Stimulated activated CD8-positive, alpha-beta memory T cell treated with anti-CD3 and anti-CD28 coated beads, Interleukin-7, amount 100 ng/mL, for 24 hours (primary cell): Measurements from ENCODE around the gene CRABP2.

Experiments used
- DNase-seq: peaks from one replicate; pipeline ENCODE4 v3.0.0-alpha.2; 2020; ENCODE audit warnings: low read depth

Gene CRABP2

GRCh38 chr1:156705321-156705917 is at the start of gene CRABP2:
TSS of gene CRABP2 (minus strand) at chr1:156705583. CDS start at chr1:156705446, 137 bp downstream.
- DNase-seq: no peak

DNA sequence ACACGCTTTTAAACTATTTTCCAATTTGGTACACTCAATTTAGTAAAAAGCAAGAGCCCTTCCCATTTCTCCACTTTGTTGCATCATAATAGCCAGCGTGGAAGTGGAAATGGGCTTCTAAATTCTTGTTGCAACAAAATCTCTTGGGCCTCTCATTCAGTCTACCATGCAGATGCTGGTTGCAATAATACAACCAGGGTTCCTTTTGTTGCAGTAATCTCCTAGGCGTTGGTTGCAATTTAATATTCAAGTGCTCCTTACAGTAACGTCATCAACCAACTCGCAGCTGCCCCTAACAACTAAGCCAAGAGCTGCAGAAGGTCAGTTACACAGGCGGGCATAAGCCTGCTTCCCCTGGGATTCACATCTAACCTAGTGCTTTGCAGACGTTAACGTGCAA is 48.8 kb upstream of the CRABP2 start:
- no peak for DNase-seq

DNA sequence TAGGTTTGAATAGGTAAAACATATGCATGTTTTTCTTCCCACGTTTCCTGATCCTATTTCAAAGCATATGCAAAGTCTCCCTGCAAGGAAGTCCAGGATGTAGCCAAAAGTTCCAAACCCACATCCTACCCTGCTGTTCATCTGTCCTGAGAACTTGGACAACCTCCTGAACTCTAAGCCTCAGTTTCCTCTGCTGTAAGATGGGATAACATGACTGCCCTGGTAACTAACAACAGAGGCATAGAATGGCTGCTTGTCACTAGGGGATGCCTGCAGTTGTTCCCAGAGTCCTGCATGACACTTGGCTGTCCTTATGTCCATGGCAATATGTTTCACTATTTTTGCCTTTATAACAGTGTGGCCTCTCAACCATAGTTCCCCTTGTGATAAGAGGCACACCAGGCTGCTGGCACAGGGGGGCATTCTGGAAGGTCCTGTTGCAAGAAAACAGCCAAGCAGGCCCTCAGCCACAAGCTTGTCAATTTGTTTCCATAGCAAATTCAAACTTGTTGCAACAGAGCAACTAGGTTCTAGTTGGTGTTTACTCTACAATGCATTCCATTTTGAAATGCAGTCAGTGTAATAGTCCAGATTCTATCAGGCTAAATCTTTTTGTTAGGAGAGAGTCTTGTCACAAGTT is 47.6 kb upstream of the CRABP2 start:
- no peak for DNase-seq

DNA sequence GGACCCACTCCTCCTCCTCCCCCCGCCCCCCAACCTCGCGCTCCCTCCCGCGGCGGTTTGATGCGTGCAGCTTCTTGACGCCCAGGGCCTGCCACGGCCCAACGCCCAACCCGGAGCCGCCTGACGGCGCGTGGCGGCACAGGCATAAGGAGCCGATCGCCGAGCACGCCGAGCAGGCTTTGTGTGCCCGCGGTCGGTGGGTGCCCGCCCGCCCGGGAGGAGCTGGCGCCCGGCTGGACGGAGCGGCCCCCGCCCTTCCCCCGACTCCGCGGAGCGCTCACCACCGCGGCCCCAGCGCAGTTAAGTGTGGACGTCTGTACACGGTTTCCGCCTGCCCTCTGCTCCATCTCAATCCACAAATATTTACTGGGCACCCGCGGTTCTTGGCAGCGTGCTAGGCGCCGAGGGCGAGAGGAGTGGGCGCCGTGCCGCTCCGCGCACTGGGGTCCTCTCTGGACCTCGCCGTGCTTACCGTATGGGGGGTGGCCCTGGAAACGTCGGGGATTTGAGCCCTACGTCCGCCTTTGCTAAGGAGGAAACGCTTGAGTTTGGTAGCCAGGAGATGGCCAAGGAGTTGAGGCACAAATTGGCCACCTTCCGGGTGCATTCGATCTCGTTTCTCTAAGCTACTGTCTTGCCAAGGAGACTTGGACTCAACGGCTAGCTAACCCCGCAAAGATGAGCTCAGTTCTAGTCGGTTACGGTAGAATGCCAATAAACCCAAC is 46.5 kb upstream of the CRABP2 start:
- DNase-seq: peak; percentile 96

- DNase-seq: no peak
These were observed 46.0 kb upstream of the CRABP2 start, which contains the start of gene HDGF for GRCh38 chr1:156751451-156751756. TSS of gene HDGF (minus strand) at chr1:156751675. CDS start at chr1:156751429, 246 bp downstream.

DNA sequence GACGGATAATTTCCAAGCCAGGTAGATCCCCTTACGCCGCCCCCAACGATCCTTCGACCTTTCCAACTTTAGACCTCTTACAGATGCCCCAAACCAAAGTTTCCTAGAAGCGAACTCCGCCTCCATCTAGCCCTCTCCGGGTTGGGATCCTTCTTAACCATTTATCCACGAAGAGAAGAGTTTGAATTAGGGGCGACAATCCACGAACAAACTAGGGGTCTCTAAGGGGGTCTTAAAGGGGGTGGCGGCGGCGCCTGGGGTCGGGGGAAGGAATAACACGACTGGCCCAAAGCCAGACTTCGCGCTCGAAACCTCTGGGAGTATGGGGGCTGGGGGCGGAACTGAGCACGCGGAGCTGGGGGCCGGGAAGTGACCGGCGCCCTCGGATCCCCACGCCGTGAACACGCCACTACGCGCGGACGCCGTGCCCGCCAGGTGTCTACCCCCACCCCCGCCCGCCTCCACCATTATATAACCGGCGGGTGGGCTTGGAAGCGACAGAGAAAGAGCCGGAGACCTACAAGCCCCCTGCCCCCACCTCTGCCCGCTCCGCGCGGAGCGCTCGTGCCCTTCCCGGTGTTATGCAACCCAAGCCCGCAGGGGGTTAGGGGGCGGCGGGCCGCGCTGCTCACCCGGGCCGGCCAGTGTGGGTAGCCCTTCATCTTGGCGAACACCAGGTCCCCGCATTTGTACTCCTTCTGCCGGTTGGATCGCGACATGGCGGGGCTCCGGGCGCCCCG is 45.5 kb upstream of the CRABP2 start:
- no peak for DNase-seq

DNA sequence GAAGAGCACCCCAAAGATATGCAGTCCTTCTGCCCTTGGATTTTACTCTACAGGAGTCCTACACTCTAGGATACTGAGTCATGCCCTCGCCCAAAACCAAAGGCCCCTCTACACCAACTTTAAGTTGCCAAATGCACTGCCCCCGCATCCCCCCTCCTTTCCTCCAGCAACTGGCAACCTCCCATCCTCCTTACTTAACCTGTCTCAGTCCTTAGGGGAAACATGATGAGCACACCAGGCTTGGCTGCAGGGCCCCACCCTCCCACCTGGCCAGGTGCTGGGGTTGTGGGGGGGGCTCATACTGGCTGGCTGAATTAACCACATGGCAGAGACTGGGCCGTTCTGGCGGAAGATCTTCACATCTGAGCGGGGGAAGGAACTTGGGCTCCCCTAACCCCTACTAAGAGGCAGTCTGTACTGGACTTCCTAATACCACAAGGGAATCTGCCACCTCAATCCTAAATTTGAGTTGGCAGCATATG is 44.8 kb upstream of the CRABP2 start:
- no peak for DNase-seq

DNA sequence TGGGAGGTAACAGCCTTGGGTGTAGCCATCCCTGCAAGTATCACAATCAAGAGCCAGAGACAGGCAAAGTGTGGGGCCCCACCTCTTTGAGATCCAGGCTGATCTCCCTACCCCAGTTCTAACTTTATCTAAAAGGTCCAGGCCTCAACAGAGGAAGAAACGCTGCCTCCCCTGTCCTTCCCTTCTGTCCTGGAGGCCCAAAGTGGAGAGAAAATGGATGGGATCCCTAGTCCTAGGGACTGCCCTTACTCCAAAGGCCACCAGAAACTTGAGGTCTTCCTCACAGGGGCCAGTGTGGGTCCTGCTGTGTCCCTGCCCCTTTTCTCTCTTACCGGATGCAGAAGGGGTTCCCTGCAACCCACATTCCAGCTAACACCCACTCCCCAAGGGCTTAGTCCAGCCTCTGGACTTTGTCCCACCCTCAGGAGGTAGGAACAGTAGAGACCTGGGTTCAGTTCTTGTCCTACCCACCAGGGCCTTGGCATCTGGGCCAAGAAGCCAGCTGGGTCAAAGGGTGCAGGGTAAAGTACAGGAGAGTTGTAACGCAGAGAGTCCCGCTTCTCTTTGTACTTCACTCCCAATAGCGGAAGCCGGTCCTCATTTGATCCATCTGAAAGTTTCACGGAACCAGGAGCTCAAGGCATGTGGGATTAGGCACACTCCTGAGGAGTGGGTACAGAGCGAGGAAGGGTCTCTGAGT is 44.2 kb upstream of the CRABP2 start:
- DNase-seq: no peak

DNA sequence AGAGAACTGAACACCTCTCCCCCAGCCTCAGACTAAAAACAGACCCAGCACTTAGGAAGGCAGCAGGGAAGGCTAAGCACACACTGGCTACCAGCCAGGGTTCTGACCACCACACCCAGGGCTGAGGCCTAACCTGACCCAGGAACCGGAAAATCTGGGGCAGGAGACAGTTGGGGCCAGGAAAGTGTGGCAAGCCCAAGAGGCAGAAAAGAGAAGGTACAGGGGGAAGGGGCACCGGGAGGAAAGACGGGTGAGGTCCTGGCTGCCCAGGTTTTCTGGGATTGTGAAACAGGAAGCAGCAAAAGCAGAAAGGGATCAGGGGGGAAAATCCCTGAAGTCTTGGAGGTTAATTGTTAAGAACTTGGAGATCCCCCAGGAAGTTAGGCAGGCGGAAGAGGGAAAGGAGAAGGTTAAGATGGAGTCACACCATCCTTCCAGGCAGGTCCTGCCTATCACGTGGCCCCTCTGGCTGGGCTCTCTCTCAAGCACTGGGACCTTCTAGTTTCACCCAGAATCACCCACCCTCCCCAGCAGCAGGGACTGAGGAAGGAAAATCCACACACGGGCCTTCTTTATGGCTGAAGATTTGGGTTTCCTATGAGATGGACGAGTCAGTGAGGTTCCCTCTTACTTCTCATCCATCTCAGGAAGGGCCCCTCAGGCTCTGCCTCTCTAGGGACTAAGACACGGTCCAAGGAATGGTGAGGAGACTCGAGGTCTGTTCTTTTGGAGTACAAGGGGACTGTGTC is 43.5 kb upstream of the CRABP2 start:
- DNase-seq: no peak

- DNase-seq: no peak
These were observed 42.6 kb upstream of the CRABP2 start for GRCh38 chr1:156747742-156748669.

DNA sequence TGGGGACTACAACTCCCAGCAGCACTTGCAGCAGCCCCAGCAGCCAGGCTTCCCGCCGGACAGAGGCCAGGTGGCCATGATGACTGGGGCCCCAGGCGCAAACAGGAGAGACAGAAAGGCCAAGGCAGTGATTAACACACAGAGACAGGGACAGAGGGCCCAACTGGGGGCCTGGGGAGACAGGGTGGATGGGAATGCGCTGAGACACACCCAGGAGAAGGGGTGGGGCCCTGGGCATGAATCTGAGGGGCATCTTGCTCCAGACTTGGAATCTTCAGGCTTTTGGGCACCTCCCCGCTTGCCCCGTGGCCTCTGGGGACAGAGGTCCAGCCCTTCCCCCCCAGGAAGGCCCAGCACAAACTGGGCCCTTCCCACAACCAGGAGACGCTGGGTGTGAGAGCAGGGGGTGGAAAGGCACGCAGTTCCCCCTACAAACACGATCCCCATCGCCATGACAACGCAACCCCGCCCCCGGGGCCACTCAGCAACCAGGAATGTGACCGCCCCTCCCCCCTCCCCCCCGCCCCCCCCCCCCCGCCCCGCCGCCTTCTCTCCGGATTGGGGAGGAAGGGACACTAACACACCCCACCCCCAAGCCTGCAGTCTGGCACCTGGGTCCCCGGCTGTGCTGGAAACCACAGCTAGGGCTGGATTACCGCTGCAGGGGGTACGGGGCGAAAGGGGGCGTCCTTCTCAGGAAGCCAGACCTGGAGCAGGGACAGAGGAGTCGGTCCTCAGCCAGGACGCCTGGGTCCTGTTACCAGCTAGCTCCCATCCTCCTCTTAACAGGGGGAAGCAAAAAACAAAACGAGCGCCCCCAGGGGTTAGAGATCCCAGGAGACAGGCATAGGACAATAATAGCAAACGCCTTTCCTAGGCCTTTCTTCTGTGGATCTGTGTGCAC is 41.6 kb upstream of the CRABP2 start:
- no peak for DNase-seq

- DNase-seq: no peak
These were observed 41.0 kb upstream of the CRABP2 start for GRCh38 chr1:156746406-156746727.

GRCh38 chr1:156745881-156746280 is 40.5 kb upstream of the CRABP2 start:
- no peak for DNase-seq

GRCh38 chr1:156744786-156745419 is 39.5 kb upstream of the CRABP2 start:
- no peak for DNase-seq

DNA sequence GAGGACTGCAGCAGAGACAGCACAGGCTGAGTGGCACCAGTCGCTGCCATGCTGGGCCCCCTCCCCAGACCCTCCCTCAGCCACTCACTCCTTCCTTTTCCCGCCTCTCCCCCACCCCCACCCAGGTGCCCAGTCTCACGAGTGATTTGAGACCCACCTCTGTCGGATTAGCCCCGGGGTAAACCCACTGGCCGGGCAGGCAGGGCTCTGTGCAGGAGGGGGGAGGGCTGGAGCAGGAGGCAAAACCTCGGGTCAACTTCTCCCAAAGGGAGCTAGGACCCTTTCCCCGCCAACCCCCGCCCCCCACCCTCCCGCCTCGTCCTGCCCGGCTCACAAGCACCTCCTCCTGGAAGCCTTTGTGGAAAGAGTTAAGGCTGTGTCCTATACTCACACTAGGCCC is 39.0 kb upstream of the CRABP2 start:
- DNase-seq: no peak

- DNase-seq: no peak
These were observed 38.3 kb upstream of the CRABP2 start for GRCh38 chr1:156743367-156744302.

DNA sequence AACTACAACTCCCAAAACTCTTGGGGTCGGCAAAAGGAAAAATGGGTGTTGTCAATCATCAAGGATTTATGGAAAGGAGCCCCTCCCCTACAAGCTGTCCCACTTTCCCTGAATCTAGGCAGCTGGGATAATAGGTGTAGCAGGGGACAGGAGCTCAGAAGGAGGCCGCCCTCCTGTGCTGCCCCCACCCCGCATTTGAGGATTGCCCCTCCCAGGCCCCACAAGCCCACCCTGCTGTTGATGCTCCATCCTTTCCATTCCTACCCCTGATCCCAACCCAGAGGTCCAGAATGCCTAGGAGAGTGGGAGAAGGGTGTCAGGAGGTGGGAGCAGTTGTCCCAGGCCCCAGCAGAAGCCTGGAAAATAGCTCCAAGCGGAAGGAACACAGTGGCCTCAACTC is 37.4 kb upstream of the CRABP2 start:
- no peak for DNase-seq

DNA sequence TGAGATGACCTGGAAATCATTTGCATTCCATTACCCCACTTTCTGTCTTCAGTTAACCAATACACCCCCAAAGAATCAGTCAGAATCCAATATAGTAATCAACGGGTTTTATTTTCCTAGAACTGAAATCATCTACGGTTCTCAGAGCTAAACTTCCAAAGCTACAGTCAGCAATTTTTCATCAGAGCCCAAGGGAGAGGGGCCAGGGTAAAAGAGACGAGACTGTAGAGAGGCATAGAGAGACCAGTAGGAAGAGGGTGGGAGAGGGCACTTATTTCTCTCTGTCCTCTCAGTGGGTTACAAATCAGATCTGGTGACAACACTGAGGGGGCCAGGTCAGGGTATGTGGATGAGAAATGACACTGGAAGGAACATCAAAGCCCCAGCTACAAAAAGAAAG is 36.6 kb upstream of the CRABP2 start:
- no peak for DNase-seq
